Duodenal mucosa (tissue), 2 donors: ENCODE data around the gene UGT1A8.
"Not testable (repeated sequence)": the region's sequence is repeated elsewhere in the genome, so short reads cannot be mapped to it uniquely, and the experiment has no call there.

Source experiments
- H3K27ac ChIP-seq: one replicate; pipeline ENCODE4 v1.7.0; 2013; ENCODE audit warnings: low read depth, low read length
- H3K27me3 ChIP-seq, 2 donors: one replicate each; pipeline ENCODE4 v1.7.0; 2013; ENCODE audit warnings: low read length in 2 of 2, control low read depth in 1 of 2; ENCODE audit not compliant: insufficient read depth in 2 of 2, control insufficient read depth in 1 of 2
- H3K36me3 ChIP-seq, 2 donors: one replicate each; pipeline ENCODE4 v1.7.0; 2013; ENCODE audit warnings: low read length in 2 of 2, control low read depth in 1 of 2; ENCODE audit not compliant: insufficient read depth in 2 of 2, control insufficient read depth in 1 of 2
- H3K4me1 ChIP-seq, 2 donors: one replicate each; pipeline ENCODE4 v1.7.0; 2013; ENCODE audit warnings: low read length in 2 of 2, control low read depth in 1 of 2; ENCODE audit not compliant: insufficient read depth in 2 of 2, control insufficient read depth in 1 of 2
- H3K4me3 ChIP-seq, 2 donors: one replicate each; pipeline ENCODE4 v1.7.0; 2013; ENCODE audit warnings: low read length in 2 of 2, low read depth in 1 of 2
- H3K9ac ChIP-seq, 2 donors: one replicate each; pipeline ENCODE4 v1.7.0; 2013; ENCODE audit warnings: low read length in 2 of 2, low read depth in 1 of 2
- H3K9me3 ChIP-seq, 2 donors: one replicate each; pipeline ENCODE4 v1.7.0; 2013; ENCODE audit warnings: low read length in 2 of 2, control low read depth in 1 of 2; ENCODE audit not compliant: control insufficient read depth in 1 of 2

UGT1A8 gene

DNA sequence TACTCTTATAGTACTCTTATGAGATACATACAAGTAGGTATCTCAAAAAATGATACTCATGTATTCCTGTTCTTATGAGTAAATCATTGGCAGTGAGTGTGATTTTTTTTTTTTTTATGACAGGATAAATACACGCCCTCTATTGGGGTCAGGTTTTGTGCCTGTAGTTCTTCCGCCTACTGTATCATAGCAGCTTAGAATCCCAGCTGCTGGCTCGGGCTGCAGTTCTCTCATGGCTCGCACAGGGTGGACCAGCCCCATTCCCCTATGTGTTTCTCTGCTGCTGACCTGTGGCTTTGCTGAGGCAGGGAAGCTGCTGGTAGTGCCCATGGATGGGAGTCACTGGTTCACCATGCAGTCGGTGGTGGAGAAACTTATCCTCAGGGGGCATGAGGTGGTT is at the start of gene UGT1A8:
TSS of gene UGT1A8 (plus strand) at position 158 of the 400 bp plus-strand sequence. CDS start at position 233, 75 bp downstream.
- H3K9ac ChIP-seq, H3K9me3 ChIP-seq, H3K36me3 ChIP-seq, H3K4me1 ChIP-seq, H3K27ac ChIP-seq, H3K27me3 ChIP-seq: not testable (repeated sequence)
- peak within 1 kb of the TSS in 1 of 2 donors; percentile 40 for H3K4me3 ChIP-seq

DNA sequence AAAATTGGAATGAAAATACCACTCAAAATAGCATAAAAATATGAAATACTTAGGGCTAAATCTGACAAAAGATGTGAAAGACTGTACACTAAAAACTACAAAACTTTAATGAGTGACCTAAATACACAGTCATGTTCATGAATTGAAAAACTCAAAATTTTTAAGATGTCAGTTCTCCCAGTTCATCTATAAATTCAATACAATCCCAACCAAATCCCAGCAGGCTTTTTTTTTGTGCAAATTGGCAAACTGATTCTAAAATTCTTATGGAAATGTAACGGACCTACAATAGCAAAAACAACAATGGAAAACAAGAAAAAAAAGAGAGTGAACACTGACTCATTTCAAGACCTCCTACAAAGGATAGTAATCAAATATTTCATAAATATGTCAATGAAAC is 46.4 kb upstream of the UGT1A8 start:
- H3K27me3 ChIP-seq: no peaks in the 10 kb centered on the region

DNA sequence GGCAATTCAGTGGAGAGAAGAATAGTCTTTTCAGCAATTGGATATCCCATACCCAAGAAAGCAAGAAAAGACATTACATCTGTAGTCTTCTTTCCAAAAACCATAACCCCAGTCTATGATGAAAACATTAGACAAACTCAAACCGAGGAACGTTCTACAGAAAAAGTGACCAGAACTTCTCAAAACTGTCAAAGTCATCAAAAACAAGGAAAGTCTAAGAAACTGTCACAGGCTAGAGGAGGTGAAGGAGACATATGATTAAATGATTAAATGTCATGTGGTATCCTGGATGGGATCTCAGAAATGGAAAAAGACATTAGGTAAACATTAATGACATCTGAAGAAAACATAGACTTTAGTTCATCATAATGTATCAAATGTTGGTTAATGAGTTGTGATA is 46.0 kb upstream of the UGT1A8 start:
- H3K36me3 ChIP-seq: no peaks in the 10 kb centered on the region

More for the DNA sequence above, 46.4 kb upstream of the UGT1A8 start:
- Histone ChIP-seq H3K27ac (no peak overlapping the region), H3K9me3 (no peaks in the 10 kb centered on the region), H3K9ac (no peak overlapping the region), H3K36me3 (no peaks in the 10 kb centered on the region), H3K4me3 (no peak overlapping the region), H3K4me1 (no peaks in the 10 kb centered on the region)

DNA sequence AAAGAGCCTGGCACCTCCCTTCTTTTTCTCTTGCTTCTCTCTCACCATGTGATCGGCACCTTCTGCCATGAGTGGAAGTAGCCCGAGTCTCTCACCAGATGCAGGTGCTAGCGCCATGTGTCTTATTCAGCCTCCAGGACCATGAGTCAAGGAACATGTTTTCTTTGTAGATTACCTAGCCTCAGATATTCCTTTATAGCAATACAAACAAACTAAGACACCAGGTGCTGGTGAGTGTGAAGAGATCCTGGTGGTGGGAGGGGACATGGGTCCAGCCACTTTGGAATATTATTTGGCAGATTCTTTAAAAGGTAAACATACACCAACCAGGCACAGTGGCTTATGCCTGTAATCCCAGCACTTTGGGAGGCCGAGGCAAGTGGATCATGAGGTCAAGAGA is 45.0 kb upstream of the UGT1A8 start:
- H3K9me3 ChIP-seq: no peaks in the 10 kb centered on the region
- H3K36me3 ChIP-seq: no peaks in the 10 kb centered on the region
- no peaks in the 10 kb centered on the region for H3K4me1 ChIP-seq
- H3K9ac ChIP-seq: no peak overlapping the region
- H3K27ac ChIP-seq: no peak overlapping the region
- no peaks in the 10 kb centered on the region for H3K27me3 ChIP-seq
- no peak overlapping the region for H3K4me3 ChIP-seq

More for the DNA sequence above, 46.0 kb upstream of the UGT1A8 start:
- no peaks in the 10 kb centered on the region for H3K9me3 ChIP-seq
- H3K4me1 ChIP-seq: no peaks in the 10 kb centered on the region
- no peak overlapping the region for H3K4me3 ChIP-seq
- H3K27me3 ChIP-seq: no peaks in the 10 kb centered on the region
- H3K9ac ChIP-seq: no peak overlapping the region
- no peak overlapping the region for H3K27ac ChIP-seq

DNA sequence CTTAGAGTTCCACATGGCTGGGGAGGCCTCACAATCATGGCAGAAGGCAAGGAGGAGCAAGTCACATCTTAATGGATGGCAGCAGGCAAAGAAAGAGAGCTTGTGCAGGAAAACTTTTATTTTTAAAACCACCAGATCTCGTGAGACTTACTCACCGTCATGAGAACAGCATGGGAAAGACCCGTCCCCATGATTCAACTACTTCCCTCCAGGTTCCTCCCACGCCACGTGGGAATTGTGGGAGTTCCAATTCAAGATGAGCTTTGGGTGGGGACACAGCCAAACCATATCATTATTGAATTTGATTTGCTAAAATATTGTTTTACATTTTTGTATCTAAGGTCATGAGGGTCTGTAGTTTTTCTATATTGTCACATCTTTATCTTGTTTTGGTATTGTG is 40.1 kb upstream of the UGT1A8 start:
- H3K36me3 ChIP-seq, H3K9me3 ChIP-seq, H3K27ac ChIP-seq, H3K4me3 ChIP-seq, H3K9ac ChIP-seq, H3K27me3 ChIP-seq, H3K4me1 ChIP-seq: not testable (repeated sequence)

DNA sequence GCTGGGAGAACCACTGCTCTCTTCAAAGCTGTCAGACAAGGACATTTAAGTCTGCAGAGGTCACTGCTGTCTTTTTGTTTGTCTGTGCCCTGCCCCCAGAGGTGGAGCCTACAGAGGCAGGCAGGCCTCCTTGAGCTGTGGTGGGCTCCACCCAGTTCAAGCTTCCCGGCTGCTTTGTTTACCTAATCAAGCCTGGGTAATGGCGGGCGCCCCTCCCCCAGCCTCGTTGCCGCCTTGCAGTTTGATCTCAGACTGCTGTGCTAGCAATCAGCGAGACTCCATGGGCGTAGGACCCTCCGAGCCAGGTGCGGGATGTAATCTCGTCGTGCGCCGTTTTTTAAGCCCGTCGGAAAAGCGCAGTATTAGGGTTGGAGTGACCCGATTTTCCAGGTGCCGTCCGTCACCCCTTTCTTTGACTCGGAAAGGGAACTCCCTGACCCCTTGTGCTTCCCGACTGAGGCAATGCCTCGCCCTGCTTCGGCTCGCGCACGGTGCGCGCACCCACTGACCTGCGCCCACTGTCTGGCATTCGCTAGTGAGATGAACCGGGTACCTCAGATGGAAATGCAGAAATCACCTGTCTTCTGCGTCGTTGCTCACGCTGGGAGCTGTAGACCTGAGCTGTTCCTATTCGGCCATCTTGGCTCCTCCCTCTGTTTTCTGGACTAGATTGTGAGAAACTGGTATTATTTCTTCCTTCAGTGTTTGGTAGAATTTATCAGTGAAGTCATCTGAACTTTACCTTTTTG is 34.0 kb upstream of the UGT1A8 start:
- not testable (repeated sequence) for H3K27ac ChIP-seq, H3K27me3 ChIP-seq, H3K9ac ChIP-seq, H3K4me3 ChIP-seq, H3K4me1 ChIP-seq, H3K36me3 ChIP-seq, H3K9me3 ChIP-seq

DNA sequence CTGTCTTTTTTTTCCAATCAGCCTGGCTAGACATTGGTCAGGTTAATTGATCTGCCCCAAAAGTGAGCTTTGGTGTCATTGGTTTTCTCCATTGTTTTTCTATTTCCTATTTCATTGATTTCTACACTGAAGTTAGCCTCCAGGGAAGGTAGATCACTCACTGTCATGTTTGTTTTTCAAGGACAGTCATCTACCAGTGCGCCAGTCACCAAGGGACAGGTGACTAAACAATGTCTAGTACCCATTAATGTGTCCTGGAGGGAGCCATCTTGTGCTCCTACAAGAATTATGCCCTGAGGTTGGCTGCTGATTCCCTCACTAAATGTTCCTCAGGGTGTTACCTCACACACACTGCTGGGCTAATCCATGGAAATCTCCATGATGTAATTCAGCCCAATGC is 33.2 kb upstream of the UGT1A8 start:
- Histone ChIP-seq H3K27ac (no peak overlapping the region), H3K9ac (no peak overlapping the region), H3K27me3 (no peaks in the 10 kb centered on the region), H3K4me1 (no peaks in the 10 kb centered on the region), H3K4me3 (no peak overlapping the region), H3K9me3 (no peaks in the 10 kb centered on the region), H3K36me3 (no peaks in the 10 kb centered on the region)

DNA sequence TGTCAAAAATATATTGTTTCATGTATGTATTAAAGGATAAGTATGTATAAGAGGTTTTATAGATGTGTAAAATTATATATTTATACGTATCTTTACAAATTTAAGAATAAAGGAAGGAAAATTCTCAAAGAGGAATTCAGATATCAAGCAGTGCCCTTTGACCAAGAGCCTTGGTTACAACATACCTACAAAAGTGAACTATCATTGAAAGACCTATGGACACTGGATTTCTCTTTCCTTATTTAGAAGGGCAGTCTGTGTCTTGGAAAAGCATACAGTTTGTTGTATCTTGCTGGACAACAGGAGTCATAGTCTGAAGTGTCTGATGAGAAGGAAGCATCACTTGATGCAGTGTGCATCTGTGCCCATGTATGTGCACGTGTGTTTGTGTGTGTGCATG is 29.0 kb upstream of the UGT1A8 start:
- Histone ChIP-seq H3K27me3 (no peaks in the 10 kb centered on the region), H3K4me3 (no peak overlapping the region), H3K36me3 (no peaks in the 10 kb centered on the region), H3K9ac (no peak overlapping the region), H3K27ac (no peak overlapping the region), H3K9me3 (no peaks in the 10 kb centered on the region), H3K4me1 (no peaks in the 10 kb centered on the region)

DNA sequence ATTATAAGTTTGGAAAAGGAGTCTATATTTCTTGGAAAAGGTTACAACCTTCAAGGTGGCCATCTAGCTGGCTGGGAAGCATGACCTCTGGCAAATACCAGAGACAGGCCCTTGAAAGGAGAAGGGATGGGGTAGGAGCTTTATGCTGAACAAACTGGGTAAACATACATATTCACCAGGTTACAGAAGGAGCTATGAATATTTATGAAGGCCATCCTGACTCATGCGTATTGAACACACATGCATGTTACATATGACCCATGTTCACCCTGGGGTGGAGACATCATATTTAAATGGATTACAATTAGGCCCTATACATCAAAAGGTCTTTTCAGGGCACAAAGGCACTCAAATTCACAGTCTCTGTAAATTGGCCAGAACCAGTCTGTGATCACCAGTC is 24.7 kb upstream of the UGT1A8 start:
- not testable (repeated sequence) for H3K36me3 ChIP-seq, H3K27ac ChIP-seq, H3K4me3 ChIP-seq, H3K27me3 ChIP-seq, H3K9ac ChIP-seq, H3K9me3 ChIP-seq, H3K4me1 ChIP-seq

DNA sequence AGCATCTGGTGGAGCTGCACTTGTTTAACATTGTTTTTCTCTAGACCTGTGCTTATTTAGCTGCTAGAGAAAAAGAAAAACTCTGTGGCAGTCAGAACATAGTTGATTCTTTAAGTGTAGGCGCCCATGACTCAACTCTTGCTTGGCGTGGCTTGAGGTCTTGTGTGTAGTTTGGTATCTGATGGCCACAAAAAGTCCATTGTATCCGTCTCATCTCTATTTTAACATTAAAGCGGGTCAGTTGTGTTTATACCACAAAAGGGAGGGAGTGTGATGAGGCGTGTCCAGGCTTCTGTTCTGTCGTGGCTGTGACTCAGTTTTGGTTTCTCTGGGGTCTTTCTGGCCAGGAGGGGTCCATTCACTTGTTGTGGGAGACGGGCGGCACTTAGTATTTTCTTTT is 24.2 kb upstream of the UGT1A8 start:
- H3K4me1 ChIP-seq: no peaks in the 10 kb centered on the region

DNA sequence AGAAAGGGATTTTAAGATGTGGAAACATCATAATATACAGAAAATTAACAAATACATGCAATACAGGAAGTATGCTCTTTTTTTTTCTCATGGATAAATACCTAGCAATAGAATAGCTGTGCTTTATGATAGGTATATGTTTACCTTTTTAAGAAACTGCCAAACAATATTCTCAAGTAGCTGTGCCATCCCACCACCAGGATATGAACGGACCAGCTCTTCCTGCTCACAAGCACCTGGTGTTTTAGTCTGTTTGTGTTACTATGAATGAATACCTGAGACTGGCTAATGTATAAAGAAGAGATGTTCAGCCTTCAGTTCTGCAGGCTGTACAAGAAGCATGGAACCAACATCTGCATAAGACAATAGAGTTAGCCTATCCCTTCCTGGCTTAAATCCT is 19.9 kb upstream of the UGT1A8 start:
- Histone ChIP-seq H3K4me3 (no peak overlapping the region), H3K36me3 (no peaks in the 10 kb centered on the region), H3K9me3 (no peaks in the 10 kb centered on the region), H3K9ac (no peak overlapping the region), H3K4me1 (no peaks in the 10 kb centered on the region), H3K27me3 (no peaks in the 10 kb centered on the region), H3K27ac (no peak overlapping the region)

More for the DNA sequence above, 24.2 kb upstream of the UGT1A8 start:
- no peak overlapping the region for H3K9ac ChIP-seq
- H3K27me3 ChIP-seq: no peaks in the 10 kb centered on the region
- no peak overlapping the region for H3K4me3 ChIP-seq
- no peaks in the 10 kb centered on the region for H3K9me3 ChIP-seq
- H3K36me3 ChIP-seq: no peaks in the 10 kb centered on the region
- H3K27ac ChIP-seq: no peak overlapping the region
